ENCODE measurements around the gene BSX. TPM values are rescaled to one million over a fixed set of nuclear protein-coding genes. Genes with fewer than 3 reads are reported as not detected.

The BSX gene
- total and polyA plus RNA-seq, 2 donors (not counting 3 experiments of a cell fraction or from before 2014, with no cell fraction given), result not detected

- H3K4me2 ChIP-seq (ENCODE audit: insufficient read depth, low read length), result no peak overlapping the region
- no peaks in the 10 kb centered on the region for H3K9me3 ChIP-seq (replicated peaks; ENCODE audit: control insufficient read depth, insufficient read depth, low read length)
- FAIRE-seq, result no peak
- dilution Hi-C loops (cut with MboI; ENCODE audit: extremely low pct_ligation_motif_present, low sequenced_read_pairs), result no loop called here
- DNase-seq (ENCODE audit: low read depth, low spot score), result no peak
- no peak overlapping the region for H3K9ac ChIP-seq (replicated peaks; ENCODE audit: extremely low read depth, insufficient read depth, low read length)
- ChIA-PET POLR2A (no interaction called here), CTCF (interaction anchor here (1.6 kb wide), 1 partner anchor 76 kb away, joined by 3 read pairs; no protein-coding TSS in a partner anchor)
- intact Hi-C loops (cut with micrococcal nuclease), result no loop called here
- H3K36me3 ChIP-seq (ENCODE audit: control insufficient read depth in 2 of 2, extremely low read depth in 1 of 2, insufficient read depth in 2 of 2, low read length in 2 of 2), result no peaks in the 10 kb centered on the region
- peaks cover 3% of the 10 kb centered on the region for H4K20me1 ChIP-seq (replicated peaks; ENCODE audit: control insufficient read depth, extremely low read depth, insufficient read depth, low read length)
- TF ChIP-seq POLR2A (IDR thresholded peaks at IDR 0.05; ENCODE audit: low read depth, low read length), result no peak
- TF ChIP-seq, protein P1, sequence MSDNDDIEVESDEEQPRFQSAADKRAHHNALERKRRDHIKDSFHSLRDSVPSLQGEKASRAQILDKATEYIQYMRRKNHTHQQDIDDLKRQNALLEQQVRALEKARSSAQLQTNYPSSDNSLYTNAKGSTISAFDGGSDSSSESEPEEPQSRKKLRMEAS (IDR thresholded peaks at IDR 0.05; ENCODE audit: insufficient read depth, insufficient read length), result no peak
- no peak for TF ChIP-seq FOS (IDR thresholded peaks at IDR 0.05; ENCODE audit: borderline replicate concordance, insufficient read depth, low read length)
- TF ChIP-seq MYC (IDR thresholded peaks at IDR 0.05; ENCODE audit: low read depth, low read length), result no peak
- no peak for TF ChIP-seq EZH2 (IDR thresholded peaks at IDR 0.05; ENCODE audit: borderline replicate concordance, low read depth, low read length, severe bottlenecking)
- TF ChIP-seq GATA2 (IDR thresholded peaks at IDR 0.05; ENCODE audit: insufficient read depth, insufficient read length, low read depth, low read length), result no peak
- TF ChIP-seq, protein P2, sequence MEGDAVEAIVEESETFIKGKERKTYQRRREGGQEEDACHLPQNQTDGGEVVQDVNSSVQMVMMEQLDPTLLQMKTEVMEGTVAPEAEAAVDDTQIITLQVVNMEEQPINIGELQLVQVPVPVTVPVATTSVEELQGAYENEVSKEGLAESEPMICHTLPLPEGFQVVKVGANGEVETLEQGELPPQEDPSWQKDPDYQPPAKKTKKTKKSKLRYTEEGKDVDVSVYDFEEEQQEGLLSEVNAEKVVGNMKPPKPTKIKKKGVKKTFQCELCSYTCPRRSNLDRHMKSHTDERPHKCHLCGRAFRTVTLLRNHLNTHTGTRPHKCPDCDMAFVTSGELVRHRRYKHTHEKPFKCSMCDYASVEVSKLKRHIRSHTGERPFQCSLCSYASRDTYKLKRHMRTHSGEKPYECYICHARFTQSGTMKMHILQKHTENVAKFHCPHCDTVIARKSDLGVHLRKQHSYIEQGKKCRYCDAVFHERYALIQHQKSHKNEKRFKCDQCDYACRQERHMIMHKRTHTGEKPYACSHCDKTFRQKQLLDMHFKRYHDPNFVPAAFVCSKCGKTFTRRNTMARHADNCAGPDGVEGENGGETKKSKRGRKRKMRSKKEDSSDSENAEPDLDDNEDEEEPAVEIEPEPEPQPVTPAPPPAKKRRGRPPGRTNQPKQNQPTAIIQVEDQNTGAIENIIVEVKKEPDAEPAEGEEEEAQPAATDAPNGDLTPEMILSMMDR (IDR thresholded peaks at IDR 0.05; ENCODE audit: extremely low read depth in 1 of 2, insufficient read depth in 1 of 2, low read depth in 1 of 2, low read length in 2 of 2), result no peak
- no peak for TF ChIP-seq JUN (IDR thresholded peaks at IDR 0.05; ENCODE audit: borderline replicate concordance, insufficient read depth, insufficient read length, low read depth)
- no peak for TF ChIP-seq POLR2AphosphoS5 (IDR thresholded peaks at IDR 0.05; ENCODE audit: insufficient read depth, low read depth, low read length)
- peaks cover 79 to 96% of the 10 kb centered on the region in 2 experiments for H3K27me3 ChIP-seq (ENCODE audit: control insufficient read depth in 2 of 2, insufficient read depth in 2 of 2, low read length in 2 of 2)
- H3K4me3 ChIP-seq (replicated peaks in 1 of 3; ENCODE audit: insufficient read depth in 1 of 3, low read depth in 1 of 3, low read length in 3 of 3), result no peak overlapping the region
- no peak overlapping the region for H2AFZ ChIP-seq (ENCODE audit: low read depth, low read length)
- H3K4me1 ChIP-seq (ENCODE audit: control insufficient read depth, extremely low read depth, insufficient read depth, low read length), result no peaks in the 10 kb centered on the region
- H3K27ac ChIP-seq (ENCODE audit: insufficient read depth, low read depth, low read length), result no peak overlapping the region
- H3K9me1 ChIP-seq (replicated peaks; ENCODE audit: control insufficient read depth, extremely low read depth, insufficient read depth, low read length), result no peaks in the 10 kb centered on the region
- H3K79me2 ChIP-seq (ENCODE audit: control insufficient read depth, insufficient read depth, low read length), result no peaks in the 10 kb centered on the region
- BruUV-seq (replicated peaks), result no TSS peak
These were observed 3.4 kb downstream of the BSX start for GRCh38 chr11:122978299-122978620.

All from endothelial cell of umbilical vein (primary cell).